TTC549 (cell line): ENCODE data around the gene RNF166.

ENCODE experiments used
- FAIRE-seq: peaks from 2 replicates; lab custom pipeline; 2012; peaks lifted over from hg19 to GRCh38; lab: Jason Lieb, UNC

The RNF166 gene

DNA sequence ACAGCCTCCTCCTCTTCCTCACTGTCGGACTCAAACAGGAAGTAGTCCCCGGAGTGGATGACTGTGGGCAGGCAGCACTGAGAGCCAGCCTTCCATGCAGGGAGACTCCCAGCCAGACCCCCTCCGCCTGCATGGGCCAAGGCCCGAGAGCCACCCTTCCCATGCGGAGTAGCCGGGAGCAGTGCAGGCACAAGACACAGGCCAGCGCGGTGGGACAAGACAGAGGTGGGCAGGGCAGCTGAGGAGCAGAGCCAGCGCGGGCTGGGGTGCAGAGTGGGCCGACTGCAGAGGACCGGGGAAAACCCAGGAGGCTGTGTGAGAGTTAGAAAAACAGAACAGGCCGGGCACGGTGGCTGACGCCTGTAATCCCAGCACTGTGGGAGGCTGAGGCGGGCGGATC is 17.7 kb upstream of the RNF166 start:
- FAIRE-seq = no peak

DNA sequence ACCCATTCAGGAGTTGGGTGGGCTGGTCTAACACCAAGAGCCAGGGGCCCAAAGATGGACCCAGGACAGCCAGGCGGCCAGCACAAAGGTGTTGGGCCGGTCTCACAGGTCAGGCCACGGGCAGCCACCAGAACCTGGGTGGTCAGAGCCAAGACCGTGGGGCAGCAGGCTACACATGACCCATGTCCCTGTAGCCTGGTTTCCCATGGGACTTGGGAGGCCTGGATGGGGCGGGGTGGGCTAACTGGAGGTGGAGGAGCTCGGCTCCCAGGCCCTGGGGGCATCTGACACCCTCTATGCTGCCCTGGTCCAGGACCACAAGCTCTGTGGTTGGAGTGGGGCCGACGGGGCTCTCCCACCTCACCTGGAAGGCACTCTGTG is 17.3 kb upstream of the RNF166 start:
- FAIRE-seq = no peak

DNA sequence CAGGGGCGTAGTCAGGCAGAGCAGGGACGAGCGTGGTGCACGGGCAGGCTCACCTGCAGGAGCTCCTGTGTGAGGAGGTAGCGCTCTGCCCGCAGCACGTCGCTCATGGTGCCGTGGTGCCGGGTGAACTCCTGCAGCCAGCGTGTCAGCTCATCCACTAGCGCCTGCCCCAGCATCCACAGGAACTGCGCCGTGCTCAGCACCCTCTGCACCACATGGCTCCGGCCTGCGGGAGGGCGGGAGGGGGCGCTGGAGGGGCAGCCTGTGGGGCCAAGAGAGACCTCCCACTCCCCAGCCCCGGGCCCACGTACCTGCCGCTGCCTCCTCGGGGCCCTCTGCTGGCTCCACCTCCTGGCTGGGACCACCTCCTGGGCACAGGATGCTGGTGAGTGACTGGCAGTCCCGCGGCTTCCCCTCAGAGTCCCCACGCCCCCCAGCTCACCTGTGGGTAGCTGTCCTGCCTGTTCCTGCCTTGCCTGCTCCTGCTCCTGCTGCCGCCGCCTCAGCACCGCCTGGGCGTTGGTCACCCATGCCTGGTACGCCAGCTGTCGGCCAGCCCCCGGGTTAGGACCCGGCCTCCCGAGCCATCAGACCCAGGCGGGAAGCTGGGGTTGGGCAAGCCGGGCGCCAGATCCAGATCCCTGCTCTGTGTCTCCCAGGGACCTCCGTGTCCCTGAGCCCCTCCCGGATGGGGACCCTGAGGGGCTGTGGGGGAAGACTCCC is 16.7 kb upstream of the RNF166 start:
- no peak for FAIRE-seq

DNA sequence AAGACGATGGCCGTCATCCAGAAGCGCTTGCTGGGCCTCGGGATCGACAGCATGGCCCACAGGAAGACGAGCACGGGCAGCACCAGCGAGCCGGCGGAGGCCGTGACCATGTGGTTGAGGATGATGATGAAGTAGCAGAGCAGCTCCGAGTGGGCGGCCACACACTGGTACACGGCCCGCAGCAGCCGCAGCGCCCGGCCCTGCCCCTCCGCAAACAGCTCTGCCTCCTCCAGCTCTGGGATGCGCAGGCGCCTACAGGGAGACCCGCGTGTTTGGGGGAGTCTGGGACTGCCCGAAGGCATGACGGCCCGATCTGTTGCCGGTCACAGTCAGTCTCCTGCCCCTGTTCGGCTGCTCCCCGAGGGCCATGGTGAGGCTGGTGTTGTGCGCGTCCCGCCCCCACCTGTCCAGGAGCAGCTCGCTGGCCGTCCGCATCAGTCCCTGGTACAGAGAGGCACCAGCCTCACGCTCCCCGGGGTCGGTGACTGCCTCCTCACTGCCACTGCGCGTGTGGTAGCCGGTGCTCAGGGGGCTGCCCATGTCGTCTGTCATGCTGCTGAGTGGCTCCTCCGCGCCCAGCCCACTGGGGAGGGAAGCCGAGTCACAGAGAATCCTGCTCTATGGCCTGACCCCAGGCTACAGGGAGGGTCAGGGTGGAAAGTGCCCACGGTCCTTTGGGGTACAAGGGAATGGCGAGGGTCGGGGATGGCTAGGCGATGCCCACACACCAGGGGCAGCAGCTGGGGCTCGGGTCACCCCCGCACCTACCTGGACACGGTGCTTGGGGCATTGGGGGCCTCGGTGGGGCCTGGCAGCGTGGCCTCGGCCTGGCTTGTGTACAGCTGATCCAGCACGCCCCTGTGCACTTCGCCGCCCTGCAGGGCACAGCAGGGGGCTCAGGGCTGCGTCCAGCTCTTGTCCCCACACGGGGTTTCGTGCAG is 15.9 kb upstream of the RNF166 start:
- FAIRE-seq = no peak

DNA sequence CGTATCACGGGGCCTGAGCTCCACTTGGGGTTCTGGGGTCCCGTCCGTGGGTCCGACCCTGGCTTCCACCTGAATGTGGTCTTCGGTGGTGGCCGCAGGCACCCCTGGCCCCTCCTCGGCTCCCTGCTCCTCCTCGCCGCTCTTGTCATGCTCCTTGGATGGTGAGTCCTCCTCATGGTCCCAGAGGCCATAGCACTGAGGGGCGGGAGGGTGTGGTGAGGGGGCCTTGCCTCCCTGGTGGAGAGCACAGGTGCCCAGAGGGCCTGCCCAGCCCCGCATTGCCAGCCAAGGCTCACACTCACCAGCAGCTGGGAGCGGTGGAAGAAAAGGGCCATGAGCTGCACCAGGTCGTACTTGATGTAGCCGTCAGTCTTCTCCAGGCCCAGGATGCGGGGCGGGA is 15.0 kb upstream of the RNF166 start:
- FAIRE-seq = no peak

DNA sequence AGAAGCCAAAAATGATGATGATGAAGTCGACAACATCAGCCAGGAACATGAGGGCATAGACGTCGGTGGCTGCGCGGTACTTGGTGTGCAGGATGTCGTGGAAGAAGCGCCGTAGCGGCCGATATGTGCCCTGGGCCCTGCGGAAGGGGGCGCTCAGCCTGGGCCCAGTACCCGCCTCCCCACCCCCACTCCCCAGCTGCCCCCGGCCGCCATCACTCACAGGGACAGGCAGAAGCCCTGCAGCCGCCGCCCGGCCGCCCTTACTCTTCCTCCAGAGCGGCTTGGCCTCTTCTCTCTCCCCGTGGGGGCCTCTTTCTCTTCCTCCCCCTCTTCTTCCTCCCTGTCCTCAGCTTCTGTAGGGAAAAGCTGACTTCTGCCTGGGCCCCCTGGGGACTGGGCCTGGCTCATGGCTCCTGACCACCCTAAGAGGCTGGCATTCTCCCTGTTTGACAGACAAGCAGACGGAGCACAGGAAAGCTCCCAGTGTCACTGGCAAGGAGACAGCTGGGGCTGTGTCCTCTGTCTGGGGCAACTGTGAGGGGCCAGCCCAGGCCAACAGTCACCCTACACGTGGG is 14.3 kb upstream of the RNF166 start:
- no peak for FAIRE-seq

DNA sequence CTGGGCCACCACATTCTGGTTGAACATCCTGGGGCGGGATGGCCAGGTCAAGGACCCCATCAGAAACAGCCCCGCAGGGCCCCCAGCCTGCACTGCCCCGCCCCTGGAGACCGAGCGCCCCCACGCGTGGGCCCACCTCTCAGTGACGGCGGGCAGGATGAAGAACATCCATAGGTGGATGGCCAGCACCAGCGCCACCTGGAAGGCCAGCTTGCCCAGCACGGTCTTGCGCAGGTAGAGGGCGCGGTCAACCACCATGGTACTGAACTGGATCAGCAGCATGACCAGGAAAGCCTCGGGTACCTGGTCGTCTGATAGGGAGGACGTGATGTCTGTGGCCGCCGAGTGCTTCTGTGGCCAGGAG is 13.7 kb upstream of the RNF166 start:
- no peak for FAIRE-seq

DNA sequence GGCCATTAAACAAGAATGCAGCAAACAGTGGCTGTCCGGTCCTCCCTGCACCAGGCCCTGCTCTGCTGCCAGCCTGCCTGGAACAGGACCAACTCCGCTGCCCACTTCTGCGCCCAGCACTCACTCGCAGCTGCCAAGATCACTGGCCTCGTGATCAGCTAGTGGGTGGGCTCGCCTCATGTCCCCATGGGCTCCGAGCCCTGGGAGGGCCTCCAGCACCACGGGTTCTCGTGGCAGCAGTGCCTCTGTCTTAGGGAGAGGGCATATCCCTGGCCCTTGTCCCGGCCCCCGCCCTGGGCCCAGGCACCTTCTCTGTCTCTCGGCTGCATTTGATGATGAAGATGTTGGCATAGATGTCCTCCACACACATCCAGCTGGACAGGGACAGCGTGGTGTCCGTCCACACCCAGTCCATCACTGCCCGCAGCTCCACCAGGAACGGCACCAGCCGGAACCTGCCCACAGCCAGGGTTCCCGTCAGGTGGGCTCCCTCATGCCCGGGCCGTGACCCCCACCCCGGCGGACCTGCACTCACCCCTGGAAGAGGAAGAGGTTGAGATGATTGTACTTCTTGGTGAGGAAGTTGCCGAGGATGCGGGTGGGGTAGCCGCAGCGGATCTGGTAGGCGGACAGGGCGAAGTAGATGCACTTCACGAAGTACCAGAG is 13.2 kb upstream of the RNF166 start:
- no peak for FAIRE-seq

DNA sequence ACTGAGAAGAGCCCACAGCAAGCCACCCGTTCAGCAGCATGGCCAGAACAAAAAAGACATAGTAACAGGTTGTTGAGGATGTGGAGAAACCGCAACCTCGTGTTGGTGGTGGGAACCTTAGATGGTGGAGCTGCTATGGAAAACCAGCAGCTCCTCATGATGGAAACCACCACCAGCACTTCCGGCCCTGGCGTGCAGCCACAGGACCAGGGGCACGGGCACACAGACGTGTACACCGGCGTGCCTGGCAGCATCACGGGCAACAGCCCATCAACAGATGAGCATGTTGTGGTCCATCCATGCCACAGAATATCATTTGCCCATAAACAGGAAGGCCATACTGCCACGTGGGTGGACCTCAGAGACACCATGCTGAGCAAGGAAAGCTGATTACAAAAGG is 12.0 kb upstream of the RNF166 start:
- FAIRE-seq = no peak

DNA sequence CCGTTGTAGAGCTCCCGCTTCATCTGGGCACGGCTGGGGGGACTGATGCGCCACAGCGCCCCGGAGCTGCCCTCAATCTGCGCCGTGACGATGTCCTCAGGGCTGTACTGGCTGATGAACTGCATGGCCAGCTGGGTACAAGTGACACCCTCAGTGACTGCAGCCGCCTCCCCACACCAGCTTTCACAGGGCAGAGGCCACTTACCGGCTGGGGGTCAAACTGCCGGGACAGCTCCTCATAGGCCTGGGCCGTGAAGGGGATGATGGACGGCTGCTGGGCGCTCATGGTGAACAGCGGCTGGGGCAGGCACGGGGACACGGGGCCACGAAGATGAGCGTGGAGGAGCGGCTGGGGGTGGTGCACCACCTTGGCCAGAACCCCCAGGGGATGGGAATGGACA is 10.4 kb upstream of the RNF166 start:
- FAIRE-seq = no peak

DNA sequence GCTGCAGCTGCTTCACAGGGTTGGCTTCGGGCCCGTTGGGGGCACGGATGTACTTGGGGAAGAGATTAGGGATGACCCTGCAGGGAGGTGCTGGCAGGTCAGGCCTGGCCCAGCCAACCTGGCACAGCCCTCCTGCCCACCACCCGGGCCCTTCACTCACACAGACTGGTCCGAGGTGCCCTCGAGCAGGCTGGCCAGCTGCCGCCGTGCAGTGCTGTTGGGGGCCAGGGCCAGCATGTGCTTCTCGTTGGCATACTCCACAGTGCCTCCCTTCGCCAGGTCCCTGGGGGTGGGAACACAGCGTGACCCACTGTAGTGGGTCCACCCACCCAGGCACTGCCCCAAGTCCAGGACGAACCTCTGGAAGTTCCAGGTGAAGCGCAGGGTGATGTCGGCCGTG is 10.0 kb upstream of the RNF166 start:
- no peak for FAIRE-seq

DNA sequence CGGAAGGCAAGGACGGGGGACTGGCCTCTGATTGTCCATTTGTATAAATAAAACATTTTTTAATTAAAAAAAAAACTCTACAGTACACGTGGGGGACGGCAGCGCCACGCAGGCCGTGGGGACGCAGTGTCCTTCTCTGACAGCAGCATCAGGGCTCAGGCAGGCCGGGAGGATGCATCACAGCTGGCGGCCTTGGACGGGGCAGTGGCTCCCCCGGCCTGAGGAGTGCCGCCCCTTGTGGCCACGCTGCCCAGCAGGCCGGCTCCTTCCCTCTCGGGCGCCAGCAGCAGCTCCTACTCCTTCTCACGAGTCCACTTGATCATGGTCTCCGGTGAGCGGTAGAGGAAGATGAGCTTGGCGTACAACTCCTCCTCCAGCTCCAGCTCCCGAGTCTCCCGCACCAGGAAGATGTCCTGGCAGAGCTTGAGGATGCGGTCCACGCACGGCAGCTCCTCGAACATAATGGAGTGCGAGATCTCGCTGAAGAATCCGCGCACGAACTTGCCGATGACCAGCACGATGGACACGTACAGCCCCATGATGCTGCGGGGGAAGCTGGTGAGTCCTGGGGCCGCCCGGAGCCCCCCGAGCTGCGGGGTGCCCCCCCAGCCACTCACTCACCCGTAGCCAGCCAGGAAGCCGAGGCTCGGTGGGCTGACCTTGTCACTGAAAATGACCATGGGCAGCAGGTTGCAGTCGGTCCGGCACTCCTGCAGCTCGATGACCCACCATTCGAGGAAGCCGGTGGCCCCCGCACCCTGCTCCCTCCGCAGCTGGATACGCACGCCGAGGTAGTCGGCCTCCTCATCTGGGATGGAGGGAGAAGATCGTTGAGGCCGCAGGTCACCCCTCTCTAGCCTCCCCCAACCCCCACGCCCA is 9.3 kb upstream of the RNF166 start:
- no peak for FAIRE-seq

DNA sequence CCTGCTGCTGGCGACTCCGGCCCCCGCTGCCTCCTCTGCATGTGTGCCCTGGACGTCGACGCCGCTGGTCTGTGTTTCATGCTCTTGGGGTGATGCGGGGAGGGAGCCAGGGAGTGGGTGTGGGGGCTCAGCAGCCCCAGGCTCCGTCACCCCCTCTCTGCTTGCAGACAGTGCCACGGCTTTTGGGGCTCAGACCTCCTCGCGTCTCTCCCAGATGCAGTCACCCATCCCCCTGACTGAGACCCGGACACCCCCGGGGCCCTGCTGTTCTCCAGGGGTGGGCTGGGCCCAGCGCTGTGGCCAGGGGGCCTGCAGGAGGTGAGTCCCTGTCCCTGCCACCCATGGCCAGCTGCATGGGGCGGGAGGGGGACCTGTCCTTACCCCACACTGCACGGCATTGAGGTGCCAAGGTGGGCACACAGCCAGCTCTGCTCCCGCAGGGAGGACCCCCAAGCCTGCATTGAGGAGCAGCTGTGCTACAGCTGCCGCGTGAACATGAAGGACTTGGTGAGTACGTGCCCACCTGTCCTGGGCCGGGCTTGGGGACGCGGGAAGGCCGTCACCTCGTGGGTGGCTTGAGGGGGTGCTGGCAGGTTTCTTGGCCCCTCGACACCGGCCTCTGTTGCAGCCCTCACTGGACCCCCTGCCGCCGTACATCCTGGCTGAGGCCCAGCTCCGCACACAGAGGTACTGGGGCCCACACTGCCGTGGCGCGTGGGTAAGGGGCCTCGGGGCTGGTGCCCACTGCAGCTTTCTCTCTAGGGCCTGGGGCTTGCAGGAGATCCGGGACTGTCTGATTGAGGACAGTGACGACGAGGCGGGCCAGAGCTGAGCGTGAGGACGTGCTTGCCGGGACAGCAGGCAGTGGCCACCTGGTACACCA is 8.5 kb upstream of the RNF166 start:
- FAIRE-seq = no peak

DNA sequence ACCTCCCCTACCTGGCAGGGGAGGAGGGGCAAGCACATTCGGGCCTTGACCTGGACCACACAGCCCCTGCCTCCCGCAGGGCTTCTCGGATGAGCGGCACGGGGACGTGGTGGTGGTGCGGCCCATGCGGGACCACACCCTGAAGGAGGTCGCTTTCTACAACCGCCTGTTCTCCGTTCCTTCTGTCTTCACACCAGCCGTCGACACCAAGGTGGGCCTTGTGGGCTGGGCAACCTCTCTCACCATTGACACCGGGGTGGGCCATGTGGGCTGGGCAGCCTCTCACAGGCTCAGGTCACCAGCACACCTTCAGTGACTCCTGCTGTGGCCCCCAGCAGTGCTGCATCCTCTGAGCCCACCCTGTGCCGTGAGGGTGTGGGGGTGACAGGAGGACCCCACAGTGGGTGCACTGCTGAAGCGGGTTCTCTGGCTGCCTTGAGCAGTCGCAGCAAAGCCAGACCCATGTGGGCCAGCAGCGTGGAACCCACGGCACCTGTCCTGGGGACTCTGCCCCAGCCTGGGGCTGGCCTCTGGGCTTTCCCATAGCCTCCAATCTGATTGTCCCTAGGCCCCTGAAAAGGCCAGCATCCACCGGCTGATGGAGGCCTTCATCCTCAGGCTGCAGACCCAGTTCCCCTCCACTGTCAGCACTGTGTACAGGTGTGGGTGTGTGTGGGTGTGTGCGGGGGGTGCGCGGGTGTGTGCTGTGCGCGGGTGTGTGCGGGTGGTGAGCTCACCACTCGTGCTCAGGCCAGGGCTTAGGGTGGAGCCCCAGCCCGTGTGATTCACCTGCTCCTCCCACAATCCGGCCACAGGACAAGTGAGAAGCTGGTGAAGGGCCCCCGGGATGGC is 7.6 kb upstream of the RNF166 start:
- FAIRE-seq = no peak

DNA sequence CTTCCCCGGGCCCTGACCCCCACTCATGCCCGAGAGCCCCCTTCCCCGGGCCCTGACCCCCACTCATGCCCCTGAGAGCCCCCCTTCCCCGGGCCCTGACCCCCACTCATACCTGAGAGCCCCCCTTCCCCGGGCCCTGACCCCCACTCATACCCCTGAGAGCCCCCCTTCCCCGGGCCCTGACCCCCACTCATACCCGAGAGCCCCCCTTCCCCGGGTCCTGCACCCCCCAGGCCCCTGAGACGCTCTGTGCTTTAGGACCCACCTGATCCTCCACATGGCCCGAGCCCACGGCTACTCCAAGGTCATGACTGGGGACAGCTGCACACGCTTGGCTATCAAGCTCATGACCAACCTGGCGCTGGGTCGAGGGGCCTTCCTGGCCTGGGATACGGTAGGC is 6.8 kb upstream of the RNF166 start:
- no peak for FAIRE-seq

DNA sequence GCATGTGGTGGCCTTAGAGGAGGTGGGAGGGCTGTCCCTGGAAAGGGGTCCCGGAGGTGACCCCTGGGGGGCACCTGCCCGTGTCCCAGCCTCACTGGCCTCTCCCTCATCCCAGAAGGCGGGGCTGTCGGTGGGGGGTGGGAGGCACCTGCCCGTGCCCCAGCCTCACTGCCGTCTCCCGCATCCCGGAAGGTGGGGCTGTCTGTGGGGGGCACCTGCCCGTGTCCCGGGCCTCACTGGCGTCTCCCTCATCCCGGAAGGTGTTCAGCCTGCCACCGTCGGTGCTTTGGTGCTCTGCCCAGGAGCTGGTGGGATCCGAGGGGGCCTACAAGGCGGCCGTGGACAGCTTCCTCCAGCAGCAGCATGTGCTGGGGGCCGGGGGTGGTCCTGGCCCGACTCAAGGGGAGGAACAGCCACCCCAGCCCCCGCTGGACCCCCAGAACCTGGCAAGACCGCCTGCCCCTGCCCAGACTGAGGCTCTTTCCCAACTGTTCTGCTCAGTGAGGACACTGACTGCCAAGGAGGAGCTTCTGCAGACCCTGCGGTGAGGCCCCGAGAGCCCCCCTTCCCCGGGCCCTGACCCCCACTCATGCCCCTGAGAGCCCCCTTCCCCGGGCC is 6.3 kb upstream of the RNF166 start:
- FAIRE-seq = no peak

DNA sequence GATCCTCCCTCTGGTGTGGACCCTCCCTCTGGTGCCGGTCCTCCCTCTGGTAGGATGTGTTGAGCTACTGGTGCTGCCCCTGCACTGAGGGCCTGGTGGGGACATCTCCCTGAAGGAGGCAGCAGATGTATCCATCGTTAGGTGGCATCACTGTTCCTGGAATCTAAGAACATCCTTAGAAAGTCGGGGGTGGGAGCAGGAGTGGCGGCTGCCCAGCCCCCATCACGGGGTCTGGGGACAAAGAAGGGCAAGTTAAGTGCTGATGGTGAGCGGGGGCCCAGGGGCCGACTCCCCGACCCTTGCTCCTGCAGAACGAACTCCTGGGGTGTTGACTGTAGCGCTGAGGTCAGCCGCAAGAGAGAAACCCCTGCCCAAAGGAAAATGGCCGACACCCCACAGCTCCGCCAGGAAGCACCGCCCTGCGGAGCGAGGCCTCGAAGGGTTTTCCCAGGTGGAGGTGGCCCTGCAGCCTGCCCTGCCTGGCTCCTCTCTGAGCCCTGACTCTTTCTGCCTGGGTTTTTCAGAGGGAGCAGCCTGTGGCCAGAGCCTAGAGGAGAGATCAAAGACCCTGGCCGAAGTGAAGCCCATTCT is 5.6 kb upstream of the RNF166 start:
- no peak for FAIRE-seq

DNA sequence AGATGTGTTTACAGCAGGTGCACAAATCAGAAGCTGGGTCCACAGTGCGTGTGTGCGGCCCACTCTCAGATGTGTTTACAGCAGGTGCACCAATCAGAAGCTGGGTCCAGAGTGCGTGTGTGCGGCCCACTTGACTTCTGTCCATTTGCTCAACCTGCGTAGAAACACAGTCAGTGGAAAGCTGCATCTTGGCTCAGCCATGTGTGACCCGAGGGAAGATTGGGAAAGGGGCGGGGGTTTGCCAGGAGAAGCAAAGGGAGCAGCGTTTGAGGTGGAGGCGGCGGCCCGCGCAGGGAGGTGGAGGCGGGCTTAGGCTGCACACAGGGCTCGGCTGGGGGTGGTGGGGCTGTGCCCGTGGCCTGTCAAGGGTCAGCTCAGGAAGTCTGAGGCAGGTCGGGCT is 4.3 kb upstream of the RNF166 start:
- FAIRE-seq = no peak
